Activated T-helper 1 cell treated with anti-CD3 and anti-CD28 coated beads, Interleukin-12 subunit alpha, Interleukin-12 subunit beta, Interleukin-2, Interleukin-4 antibody, amounts not matched to agents 30 ng/mL and 10 ng/mL and 1 ng/mL, durations not matched to agents 14 hours and 24 hours and 36 hours (primary cell): ENCODE results near the gene STRN3. TPM values are rescaled to one million over a fixed set of nuclear protein-coding genes. Genes with fewer than 3 reads are reported as not detected.
"Not testable (repeated sequence)": the region's sequence is repeated elsewhere in the genome, so short reads cannot be mapped to it uniquely, and the experiment has no call there.

ENCODE experiments used
- DNase-seq: peaks from one replicate; pipeline ENCODE4 v3.0.0; 2021; ENCODE audit warnings: low spot score
- H3K27ac Mint-ChIP-seq: one replicate; pipeline ENCODE4 v1.8.0; 2021; ENCODE audit warnings: mild to moderate bottlenecking, mixed read lengths
- H3K27me3 Mint-ChIP-seq: one replicate; pipeline ENCODE4 v1.8.0; 2022; ENCODE audit warnings: mild to moderate bottlenecking, moderate library complexity, mixed read lengths; ENCODE audit not compliant: insufficient read depth
- H3K36me3 Mint-ChIP-seq: one replicate; pipeline ENCODE4 v1.8.0; 2021; ENCODE audit warnings: low read depth, mixed read lengths
- H3K4me1 Mint-ChIP-seq: one replicate; pipeline ENCODE4 v1.8.0; 2021; ENCODE audit warnings: low read depth, mixed read lengths
- H3K4me3 Mint-ChIP-seq: one replicate; pipeline ENCODE4 v1.8.0; 2021; ENCODE audit warnings: mild to moderate bottlenecking, moderate library complexity, mixed read lengths
- H3K9me3 Mint-ChIP-seq: one replicate; pipeline ENCODE4 v1.8.0; 2021; ENCODE audit warnings: mixed read lengths
- intact Hi-C: fragments of 100-400 bp; cut with micrococcal nuclease; formaldehyde crosslinking; loops from one replicate; pipeline ENCODE4 v1.15.1; 2024
- total RNA-seq: library from RNA; stranded (reverse); gene quantifications from 2 replicates; pipeline ENCODE4 v1.2.3, GENCODE V29; 2022

The STRN3 gene
- total RNA-seq, 1 donor from 2014 or later: 25.9 TPM

DNA sequence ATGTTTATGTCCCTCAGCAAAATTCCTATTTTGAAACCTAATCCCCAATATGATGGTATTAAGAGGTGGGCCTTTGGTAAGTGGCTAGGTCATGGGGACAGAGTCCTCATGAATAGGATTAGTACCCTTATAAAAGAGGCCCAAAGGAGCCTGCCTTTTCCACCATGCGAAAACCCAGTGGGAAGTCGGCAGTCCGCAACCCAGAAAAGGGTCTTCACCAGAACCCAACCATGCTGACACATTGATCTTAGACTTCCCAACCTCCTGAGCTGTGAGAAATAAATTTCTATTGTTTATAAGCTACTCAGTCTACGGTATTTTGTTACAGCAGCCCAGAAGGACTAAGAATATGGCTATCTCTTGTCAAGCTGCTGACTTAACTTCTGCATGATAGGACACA is 85.3 kb downstream of the STRN3 start:
- no peaks in the 10 kb centered on the region for H3K4me1 Mint-ChIP-seq
- no peaks in the 10 kb centered on the region for H3K9me3 Mint-ChIP-seq
- peaks cover 14% of the 10 kb centered on the region for H3K36me3 Mint-ChIP-seq
- intact Hi-C loops: no loop called here
- H3K27me3 Mint-ChIP-seq: no peaks in the 10 kb centered on the region
- H3K27ac Mint-ChIP-seq: no peak overlapping the region
- no peak overlapping the region for H3K4me3 Mint-ChIP-seq
- no peak for DNase-seq

DNA sequence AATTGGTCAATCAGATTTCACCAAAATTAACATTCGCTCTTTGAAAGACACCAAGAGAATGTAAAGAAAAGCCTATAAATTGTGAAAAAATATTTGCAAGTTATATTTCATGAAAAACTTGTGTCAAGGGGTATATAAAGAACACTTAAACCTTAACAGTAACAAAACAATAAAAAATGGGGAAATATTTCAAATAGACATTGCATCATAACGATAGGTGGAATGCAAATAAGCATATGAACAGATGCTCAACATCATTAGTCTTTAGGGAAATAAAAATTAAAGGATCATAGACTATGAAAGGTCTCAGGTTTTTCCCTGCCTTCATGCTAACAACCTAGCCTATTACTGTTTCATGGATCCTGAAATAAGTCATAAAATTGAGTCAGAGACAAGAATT is 87.6 kb downstream of the STRN3 start:
- no peak for DNase-seq
- H3K4me3 Mint-ChIP-seq: no peak overlapping the region
- no peaks in the 10 kb centered on the region for H3K9me3 Mint-ChIP-seq
- no peak overlapping the region for H3K27ac Mint-ChIP-seq
- no peaks in the 10 kb centered on the region for H3K4me1 Mint-ChIP-seq
- H3K36me3 Mint-ChIP-seq: peaks cover 22% of the 10 kb centered on the region
- intact Hi-C loops: no loop called here
- H3K27me3 Mint-ChIP-seq: no peaks in the 10 kb centered on the region

DNA sequence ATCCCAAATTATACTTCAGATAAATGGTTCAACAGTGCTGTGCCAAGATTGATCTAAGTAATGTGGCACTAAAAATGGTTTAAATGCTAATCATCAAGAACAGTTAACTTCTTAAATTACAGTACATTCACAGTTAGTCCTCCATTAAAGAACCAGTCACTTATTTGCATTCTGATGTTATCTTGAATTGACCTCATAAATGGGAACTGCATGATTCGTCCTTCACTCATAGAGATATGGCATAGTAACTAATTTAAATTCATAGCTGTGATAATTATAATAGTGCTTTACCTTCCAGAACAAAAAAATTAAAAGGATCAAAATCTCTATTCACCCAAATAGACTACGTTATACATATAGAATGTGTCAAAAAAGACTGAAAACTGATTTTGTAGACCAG is 90.7 kb downstream of the STRN3 start:
- Mint-ChIP-seq H3K9me3 (no peaks in the 10 kb centered on the region), H3K27ac (no peak overlapping the region), H3K4me3 (no peak overlapping the region), H3K27me3 (no peaks in the 10 kb centered on the region), H3K4me1 (no peaks in the 10 kb centered on the region), H3K36me3 (peaks cover 19% of the 10 kb centered on the region)
- DNase-seq: no peak
- intact Hi-C loops: no loop called here

DNA sequence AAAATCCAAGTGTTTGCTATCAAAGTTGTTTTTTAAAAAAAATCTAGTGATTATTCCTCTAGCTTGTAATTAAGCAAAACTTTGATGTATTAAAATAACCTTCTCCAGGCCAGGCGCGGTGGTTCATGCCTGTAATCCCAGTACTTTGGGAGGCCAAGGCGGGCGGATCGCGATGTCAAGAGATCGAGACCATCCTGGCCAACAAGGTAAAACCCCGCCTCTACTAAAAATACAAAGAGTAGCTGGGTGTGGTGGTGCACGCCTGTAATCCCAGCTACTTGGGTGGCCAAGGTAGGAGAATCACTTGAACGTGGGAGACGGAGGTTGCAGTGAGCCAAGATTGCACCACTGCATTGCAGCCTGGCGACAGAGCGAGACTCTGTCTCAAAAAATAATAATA is 92.2 kb downstream of the STRN3 start:
- not testable (repeated sequence) for H3K27me3 Mint-ChIP-seq, H3K9me3 Mint-ChIP-seq

DNA sequence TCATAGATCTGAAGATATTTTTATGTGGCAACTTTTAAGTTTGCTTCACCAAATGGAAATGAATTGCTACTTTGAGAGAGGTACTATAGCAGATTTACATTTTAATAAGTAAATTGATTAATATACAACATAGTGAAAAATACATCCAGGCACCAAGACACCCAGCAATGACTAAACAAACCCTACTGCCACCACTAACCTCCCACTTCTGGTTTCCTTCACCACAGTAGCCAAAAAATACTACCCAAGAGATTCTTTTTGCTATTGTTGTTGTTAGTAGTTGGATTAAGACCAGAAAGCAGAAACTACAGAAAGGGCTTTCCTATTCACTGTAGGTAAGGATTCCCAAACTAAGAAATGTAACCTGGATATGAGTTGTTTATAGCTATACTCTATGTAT is 97.7 kb downstream of the STRN3 start:
- intact Hi-C loops: loop anchor here (2.0 kb wide), 1 partner anchor 154 kb away; no protein-coding TSS in a partner anchor
- H3K9me3 Mint-ChIP-seq: no peaks in the 10 kb centered on the region
- no peak overlapping the region for H3K27ac Mint-ChIP-seq
- no peak overlapping the region for H3K4me3 Mint-ChIP-seq
- no peaks in the 10 kb centered on the region for H3K27me3 Mint-ChIP-seq
- H3K36me3 Mint-ChIP-seq: peaks cover 7% of the 10 kb centered on the region
- peaks cover 15% of the 10 kb centered on the region for H3K4me1 Mint-ChIP-seq
- DNase-seq: no peak

More for the DNA sequence above, 92.2 kb downstream of the STRN3 start:
- H3K4me1 Mint-ChIP-seq, H3K27ac Mint-ChIP-seq, H3K4me3 Mint-ChIP-seq, intact Hi-C loops, DNase-seq: not testable (repeated sequence)
- peaks cover 16% of the 10 kb centered on the region for H3K36me3 Mint-ChIP-seq

DNA sequence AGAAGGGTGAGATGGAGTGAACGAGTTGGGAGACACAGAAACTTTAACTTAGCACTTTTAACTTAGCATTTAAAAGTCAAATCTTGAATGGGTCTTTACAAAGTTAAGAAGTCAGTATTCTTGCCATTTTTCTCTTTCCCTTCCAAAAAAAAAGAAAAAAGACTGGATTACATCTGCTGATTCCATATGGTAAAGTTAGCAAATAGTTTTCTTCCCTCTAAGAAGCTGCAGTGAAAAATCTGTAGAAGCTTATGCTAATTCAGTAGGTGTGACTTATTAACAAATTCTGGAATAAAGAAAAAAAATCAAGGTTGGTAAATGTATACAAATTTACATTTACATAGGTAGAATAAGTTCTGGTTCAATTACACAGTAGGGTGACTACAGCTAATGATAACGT is 100.9 kb downstream of the STRN3 start:
- no peak overlapping the region for H3K4me3 Mint-ChIP-seq
- no peak for DNase-seq
- no peak overlapping the region for H3K27ac Mint-ChIP-seq
- no peaks in the 10 kb centered on the region for H3K27me3 Mint-ChIP-seq
- H3K36me3 Mint-ChIP-seq: peaks cover 21% of the 10 kb centered on the region
- intact Hi-C loops: no loop called here
- H3K4me1 Mint-ChIP-seq: peaks cover 28% of the 10 kb centered on the region
- H3K9me3 Mint-ChIP-seq: no peaks in the 10 kb centered on the region

DNA sequence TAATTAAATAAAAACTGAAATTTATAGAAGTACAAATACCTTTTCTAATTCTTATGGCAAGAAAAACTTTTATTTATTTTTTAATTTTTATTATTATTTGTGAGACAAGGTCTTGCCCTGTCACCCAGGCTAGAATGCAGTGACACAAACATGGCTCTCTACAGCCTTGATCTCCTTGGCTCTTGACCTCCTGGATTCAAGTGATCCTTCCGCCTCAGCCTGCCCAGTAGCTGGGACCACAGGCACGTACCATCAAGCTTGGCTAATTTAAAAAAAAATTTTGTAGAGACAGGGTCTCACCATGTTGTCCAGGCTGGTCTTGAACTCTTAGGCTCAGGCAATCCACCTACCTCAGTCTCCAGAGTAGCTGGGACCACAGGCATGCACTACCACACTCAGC is 104.4 kb downstream of the STRN3 start:
- Mint-ChIP-seq H3K4me1 (peaks cover 19% of the 10 kb centered on the region), H3K9me3 (no peaks in the 10 kb centered on the region), H3K27me3 (no peaks in the 10 kb centered on the region), H3K36me3 (peaks cover 30% of the 10 kb centered on the region), H3K27ac (no peak overlapping the region), H3K4me3 (no peak overlapping the region)
- intact Hi-C loops: no loop called here
- DNase-seq: no peak

DNA sequence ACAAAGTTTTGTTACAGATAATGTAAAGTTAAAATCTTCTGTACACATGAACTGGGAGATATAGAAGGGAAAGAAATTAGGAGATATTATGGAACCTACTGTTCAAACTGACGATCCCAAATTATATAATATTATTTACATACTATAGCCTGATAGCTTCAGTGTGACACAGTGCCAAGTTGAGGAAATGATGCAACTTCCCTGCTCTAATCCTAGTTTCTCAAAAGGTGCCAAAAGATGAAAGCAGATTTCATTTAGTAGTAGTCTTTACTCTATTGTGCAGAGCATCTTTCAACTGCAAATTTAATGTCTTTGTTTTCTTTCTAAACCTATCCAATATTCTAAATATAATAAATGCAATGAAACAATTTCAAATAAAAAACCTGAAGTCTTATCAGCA is 104.9 kb downstream of the STRN3 start:
- intact Hi-C loops: no loop called here
- H3K4me3 Mint-ChIP-seq: no peak overlapping the region
- DNase-seq: no peak
- no peaks in the 10 kb centered on the region for H3K27me3 Mint-ChIP-seq
- H3K4me1 Mint-ChIP-seq: peaks cover 20% of the 10 kb centered on the region
- H3K36me3 Mint-ChIP-seq: peaks cover 30% of the 10 kb centered on the region
- H3K9me3 Mint-ChIP-seq: no peaks in the 10 kb centered on the region
- H3K27ac Mint-ChIP-seq: no peak overlapping the region

DNA sequence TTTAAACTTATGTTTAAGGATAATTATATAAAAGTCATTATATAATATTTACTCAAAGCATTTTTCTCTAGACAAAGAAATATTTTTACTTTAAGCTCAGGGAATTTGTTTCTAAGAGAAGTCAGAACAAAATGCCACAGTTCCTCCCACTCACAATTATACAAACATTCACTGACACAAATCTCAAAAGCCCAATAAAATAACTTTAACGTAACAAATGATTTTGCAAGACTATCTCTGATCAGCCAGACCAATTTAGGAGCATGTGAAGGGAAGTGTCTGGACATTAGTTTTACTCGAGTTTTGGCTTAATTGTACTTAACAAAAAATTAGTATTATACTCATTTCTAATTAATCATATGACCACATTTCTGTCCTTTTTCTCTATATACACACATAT is 110.6 kb downstream of the STRN3 start:
- no peak overlapping the region for H3K4me3 Mint-ChIP-seq
- peaks cover 8% of the 10 kb centered on the region for H3K4me1 Mint-ChIP-seq
- H3K27ac Mint-ChIP-seq: no peak overlapping the region
- peaks cover 17% of the 10 kb centered on the region for H3K36me3 Mint-ChIP-seq
- intact Hi-C loops: no loop called here
- no peaks in the 10 kb centered on the region for H3K27me3 Mint-ChIP-seq
- no peaks in the 10 kb centered on the region for H3K9me3 Mint-ChIP-seq
- DNase-seq: no peak

DNA sequence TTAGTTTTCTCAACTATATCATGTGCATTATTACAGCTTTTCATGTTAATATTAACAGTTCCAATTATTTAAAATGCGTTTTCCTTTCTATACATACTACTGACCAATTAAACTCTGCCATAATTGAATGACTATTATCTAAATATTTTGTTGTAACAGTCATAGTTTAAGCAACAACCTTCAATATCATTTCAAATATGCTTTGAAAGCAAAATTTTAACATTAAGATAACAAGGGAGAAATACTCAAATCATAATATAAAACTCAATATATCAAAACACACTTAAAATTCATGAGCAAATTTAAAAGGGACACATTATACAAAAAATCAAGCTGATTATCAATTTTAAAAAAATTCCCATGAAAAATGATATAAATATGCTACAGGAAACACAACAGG is 111.4 kb downstream of the STRN3 start:
- Mint-ChIP-seq H3K4me1 (peaks cover 7% of the 10 kb centered on the region), H3K27ac (no peak overlapping the region), H3K36me3 (peaks cover 14% of the 10 kb centered on the region), H3K27me3 (no peaks in the 10 kb centered on the region), H3K9me3 (no peaks in the 10 kb centered on the region), H3K4me3 (no peak overlapping the region)
- intact Hi-C loops: no loop called here
- no peak for DNase-seq

DNA sequence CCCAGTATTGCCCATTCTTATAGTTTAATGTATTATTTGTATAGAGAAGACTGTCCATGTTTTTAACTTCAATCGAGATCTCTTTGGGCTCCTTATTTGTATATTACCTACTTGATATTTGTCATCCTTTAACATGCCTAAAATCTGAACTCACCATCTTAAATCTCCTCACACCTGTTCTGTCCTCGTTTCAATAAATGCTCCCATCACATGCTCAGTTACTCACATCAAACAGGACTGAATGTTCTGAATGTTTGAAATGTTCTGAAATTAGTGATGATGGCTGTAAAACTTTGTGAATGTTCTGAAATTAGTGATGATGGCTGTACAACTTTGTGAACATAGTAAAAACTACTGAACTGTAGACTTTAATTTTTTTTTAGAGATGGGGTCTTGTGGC is 117.4 kb downstream of the STRN3 start:
- Mint-ChIP-seq H3K4me1 (no peaks in the 10 kb centered on the region), H3K27me3 (no peaks in the 10 kb centered on the region), H3K9me3 (no peaks in the 10 kb centered on the region), H3K27ac (no peak overlapping the region), H3K4me3 (no peak overlapping the region), H3K36me3 (peaks cover 16% of the 10 kb centered on the region)
- intact Hi-C loops: no loop called here
- DNase-seq: no peak

DNA sequence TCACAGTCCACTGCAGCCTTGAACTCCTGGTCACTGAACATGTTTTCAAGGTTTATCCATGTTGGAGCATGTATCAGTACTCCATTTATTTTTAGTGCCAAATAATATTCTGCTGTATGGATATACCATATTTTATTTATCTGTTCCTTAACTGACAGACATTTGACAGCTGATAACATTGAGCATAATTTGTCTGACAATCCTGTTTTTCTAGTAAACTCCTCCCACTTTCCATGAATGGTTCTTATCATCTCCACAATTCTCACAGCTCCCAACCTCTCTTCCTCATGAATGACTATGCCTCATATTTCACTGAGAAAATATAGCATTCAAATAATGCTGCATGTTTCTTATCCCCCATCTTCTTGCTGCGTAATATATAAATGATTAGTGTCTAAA is 118.5 kb downstream of the STRN3 start:
- H3K4me1 Mint-ChIP-seq: no peaks in the 10 kb centered on the region
- H3K27ac Mint-ChIP-seq: no peak overlapping the region
- H3K9me3 Mint-ChIP-seq: no peaks in the 10 kb centered on the region
- DNase-seq: no peak
- intact Hi-C loops: no loop called here
- no peak overlapping the region for H3K4me3 Mint-ChIP-seq
- H3K27me3 Mint-ChIP-seq: no peaks in the 10 kb centered on the region
- peaks cover 16% of the 10 kb centered on the region for H3K36me3 Mint-ChIP-seq

DNA sequence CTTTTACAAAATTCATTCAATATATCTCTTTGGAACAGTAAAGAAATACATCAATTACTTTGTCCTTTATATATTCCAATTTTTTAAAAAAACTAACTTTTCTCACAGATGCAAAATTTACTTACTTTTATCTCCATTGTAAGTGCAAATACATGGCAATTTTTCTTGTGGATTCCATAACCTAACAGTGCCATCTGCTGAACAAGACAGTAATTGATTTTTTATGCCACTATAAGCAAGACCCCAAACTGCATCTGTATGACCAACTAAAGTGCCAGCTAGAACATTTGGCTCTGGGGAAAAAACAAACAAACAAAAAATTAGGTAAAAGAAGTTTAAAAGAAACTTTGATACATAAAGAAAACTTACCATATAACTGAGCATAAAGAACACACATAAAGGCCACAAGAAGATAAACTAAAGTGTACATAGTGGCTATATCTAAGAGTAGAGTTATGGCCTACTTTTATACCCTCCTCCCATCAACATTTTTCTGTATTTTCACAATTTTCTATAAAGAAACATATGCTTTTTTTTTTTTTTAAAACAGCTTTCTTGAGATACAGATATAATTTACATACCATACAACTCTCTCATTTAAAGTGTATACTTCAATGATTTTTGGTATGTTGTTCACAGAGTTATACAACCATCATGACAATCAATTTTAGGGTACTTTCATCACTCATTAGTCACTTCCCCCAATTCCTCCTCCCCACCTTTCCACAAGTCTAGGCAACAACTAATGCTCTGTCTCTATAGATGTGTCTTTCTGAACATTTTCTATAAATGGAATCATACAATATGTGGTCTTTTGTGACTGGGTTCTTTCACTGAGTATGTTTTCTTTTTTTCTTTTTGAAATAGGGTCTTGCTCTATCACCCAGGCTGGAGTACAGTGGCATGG is 119.2 kb downstream of the STRN3 start:
- DNase-seq: no peak
- Mint-ChIP-seq H3K27ac (no peak overlapping the region), H3K4me1 (no peaks in the 10 kb centered on the region), H3K4me3 (no peak overlapping the region), H3K36me3 (peaks cover 16% of the 10 kb centered on the region), H3K9me3 (no peaks in the 10 kb centered on the region), H3K27me3 (no peaks in the 10 kb centered on the region)
- intact Hi-C loops: loop anchor here (1.0 kb wide), 2 partner anchors 251 to 348 kb away; partner anchors contain the start of gene G2E3
